GM18517 (cell line): ENCODE results near the gene MCF2L2.

Experiments used
- ATAC-seq: cut with Tn5 transposase; IDR thresholded peaks from one replicate; pipeline ENCODE4 v1.9.1; 2021; ENCODE audit warnings: mild to moderate bottlenecking, moderate library complexity; ENCODE audit not compliant: unreplicated experiment

Gene MCF2L2

GRCh38 chr3:183272791-183273190, 155.6 kb downstream of the MCF2L2 start:
- no peak for ATAC-seq

- ATAC-seq, result no peak
These were observed 156.3 kb downstream of the MCF2L2 start for GRCh38 chr3:183272142-183272541.

- no peak for ATAC-seq
These were observed 158.1 kb downstream of the MCF2L2 start for GRCh38 chr3:183270344-183270743.

GRCh38 chr3:183269345-183269744, 159.1 kb downstream of the MCF2L2 start:
- no peak for ATAC-seq

GRCh38 chr3:183268366-183268765, 160.1 kb downstream of the MCF2L2 start:
- no peak for ATAC-seq

- ATAC-seq, result no peak
These were observed 161.3 kb downstream of the MCF2L2 start for GRCh38 chr3:183267140-183267539.

- no peak for ATAC-seq
These were observed 162.0 kb downstream of the MCF2L2 start for GRCh38 chr3:183266454-183266853.

- ATAC-seq, result no peak
These were observed 162.5 kb downstream of the MCF2L2 start for GRCh38 chr3:183265834-183266417.

- no peak for ATAC-seq
These were observed 163.2 kb downstream of the MCF2L2 start for GRCh38 chr3:183265157-183265642.

GRCh38 chr3:183264268-183264667, 164.2 kb downstream of the MCF2L2 start:
- ATAC-seq, result no peak

- ATAC-seq, result no peak
These were observed 165.5 kb downstream of the MCF2L2 start for GRCh38 chr3:183262875-183263378.

GRCh38 chr3:183261151-183261724, 167.2 kb downstream of the MCF2L2 start:
- ATAC-seq, result no peak

GRCh38 chr3:183260167-183260904, 168.1 kb downstream of the MCF2L2 start:
- no peak for ATAC-seq

- ATAC-seq, result no peak
These were observed 168.8 kb downstream of the MCF2L2 start for GRCh38 chr3:183259621-183260020.

- ATAC-seq, result no peak
These were observed 169.3 kb downstream of the MCF2L2 start for GRCh38 chr3:183259087-183259486.

GRCh38 chr3:183255348-183255730, 173.1 kb downstream of the MCF2L2 start:
- ATAC-seq, result no peak

- no peak for ATAC-seq
These were observed 173.7 kb downstream of the MCF2L2 start for GRCh38 chr3:183254487-183255347.

GRCh38 chr3:183253528-183254486, 174.6 kb downstream of the MCF2L2 start:
- ATAC-seq, result no peak

- no peak for ATAC-seq
These were observed 175.4 kb downstream of the MCF2L2 start, which contains the start of gene B3GNT5 for GRCh38 chr3:183252973-183253527. B3GNT5 (plus strand) TSS chr3:183253253; CDS start chr3:183269799, 16,546 bp downstream.
